Lower leg skin (tissue), 3 donors: ENCODE measurements around the gene SMIM36.

Experiments used
- POLR2A ChIP-seq, 2 donors: fragments of 450-650 bp; IDR thresholded peaks; one replicate each; pipeline ENCODE4 v1.6.1; 2016 to 2017; ENCODE audit warnings: antibody characterized with exemption in 2 of 2, mild to moderate bottlenecking in 1 of 2, moderate library complexity in 1 of 2
- TF ChIP-seq, protein P1 (sequence below), 3 donors: fragments of 450-650 bp; IDR thresholded peaks; one replicate each; pipeline ENCODE4 v1.5.1; 2016; ENCODE audit warnings: antibody characterized with exemption in 3 of 3, mild to moderate bottlenecking in 3 of 3, moderate library complexity in 2 of 3

DNA sequence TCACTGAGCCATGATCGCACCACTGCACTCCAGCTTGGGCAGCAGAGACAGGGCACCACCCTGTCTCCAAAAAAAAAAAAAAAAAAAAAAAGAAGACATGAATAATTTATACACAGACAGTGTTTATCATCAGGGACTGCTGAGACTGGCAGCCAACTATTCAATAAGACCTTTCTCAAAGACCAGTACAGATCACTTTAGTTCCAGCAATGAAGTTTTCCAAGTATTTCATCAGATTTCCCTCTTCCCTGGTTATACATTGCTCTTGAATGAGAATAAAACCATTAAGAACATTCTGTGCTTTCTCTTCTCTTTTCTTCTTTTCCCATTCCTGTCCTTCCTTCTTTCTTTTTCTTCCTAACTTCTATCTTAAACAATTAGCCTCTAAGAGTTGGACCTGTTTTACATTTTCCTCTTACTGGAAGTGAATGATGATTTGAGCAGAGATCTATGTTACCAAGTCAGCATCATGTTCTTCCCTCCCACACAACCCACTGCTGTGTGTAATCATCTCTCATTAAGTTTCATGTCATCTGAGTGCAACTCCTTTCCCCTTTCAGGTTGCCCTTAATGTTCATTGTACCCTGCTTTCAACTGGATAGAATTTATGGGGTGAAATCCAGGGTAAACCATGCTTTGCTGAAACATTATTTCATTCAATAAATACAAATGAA is 35.9 kb upstream of the SMIM36 start:
- TF ChIP-seq, protein P1, sequence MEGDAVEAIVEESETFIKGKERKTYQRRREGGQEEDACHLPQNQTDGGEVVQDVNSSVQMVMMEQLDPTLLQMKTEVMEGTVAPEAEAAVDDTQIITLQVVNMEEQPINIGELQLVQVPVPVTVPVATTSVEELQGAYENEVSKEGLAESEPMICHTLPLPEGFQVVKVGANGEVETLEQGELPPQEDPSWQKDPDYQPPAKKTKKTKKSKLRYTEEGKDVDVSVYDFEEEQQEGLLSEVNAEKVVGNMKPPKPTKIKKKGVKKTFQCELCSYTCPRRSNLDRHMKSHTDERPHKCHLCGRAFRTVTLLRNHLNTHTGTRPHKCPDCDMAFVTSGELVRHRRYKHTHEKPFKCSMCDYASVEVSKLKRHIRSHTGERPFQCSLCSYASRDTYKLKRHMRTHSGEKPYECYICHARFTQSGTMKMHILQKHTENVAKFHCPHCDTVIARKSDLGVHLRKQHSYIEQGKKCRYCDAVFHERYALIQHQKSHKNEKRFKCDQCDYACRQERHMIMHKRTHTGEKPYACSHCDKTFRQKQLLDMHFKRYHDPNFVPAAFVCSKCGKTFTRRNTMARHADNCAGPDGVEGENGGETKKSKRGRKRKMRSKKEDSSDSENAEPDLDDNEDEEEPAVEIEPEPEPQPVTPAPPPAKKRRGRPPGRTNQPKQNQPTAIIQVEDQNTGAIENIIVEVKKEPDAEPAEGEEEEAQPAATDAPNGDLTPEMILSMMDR (IDR thresholded peaks at IDR 0.05), result no peak
- TF ChIP-seq POLR2A (IDR thresholded peaks at IDR 0.05), result no peak
